A549 (cell line): Measurements from ENCODE around the gene SPPL2B. TPM values are rescaled to one million over a fixed set of nuclear protein-coding genes. Genes with fewer than 3 reads are reported as not detected.

Experiments
- ATAC-seq, 2 experiments: fragments of 200-7000 bp in 1 of 2; fragments of >200 bp in 1 of 2; cut with Nextera tagmentation in 1 of 2; cut with Tn5 transposase in 1 of 2; 3 replicates each; pipeline versions ENCODE4 v1.8.0 to v1.9.1; 2018 to 2020; ENCODE audit warnings: mild to moderate bottlenecking in 1 of 2, moderate library complexity in 1 of 2
- CTCF ChIA-PET: fragments of 300-600 bp; sonication (Branson Sonifier 250); formaldehyde crosslinking; extraction: SDS; loops from one replicate; lab custom pipeline; 2021; ENCODE audit warnings: antibody characterized with exemption, inconsistent platforms; lab: Yijun Ruan, JAX
- POLR2A ChIA-PET: fragments of 350-600 bp; formaldehyde crosslinking; extraction: SDS; loops from one replicate; lab custom pipeline; 2021; ENCODE audit warnings: antibody characterized with exemption, inconsistent platforms; lab: Yijun Ruan, JAX
- DNase-seq, 2 experiments: peaks; one replicate each; pipeline versions ENCODE4 v3.0.0 to v3.0.0-alpha.2; 2011 to 2016; ENCODE audit warnings: low read depth in 1 of 2, low spot score in 1 of 2
- FAIRE-seq: peaks from 2 replicates; lab custom pipeline; 2011; peaks lifted over from hg19 to GRCh38; lab: Jason Lieb, UNC
- H3K27ac ChIP-seq, 2 experiments: fragments of >200 bp; sonication (Bioruptor Twin); formaldehyde crosslinking; 3 replicates each; pipeline ENCODE4 v1.5.1; 2016 to 2017
- H3K4me1 ChIP-seq: fragments of >200 bp; sonication (Bioruptor Twin); formaldehyde crosslinking; 3 replicates; pipeline ENCODE4 v1.6.1; 2016
- H3K4me2 ChIP-seq: fragments of >200 bp; sonication (Bioruptor Twin); formaldehyde crosslinking; 3 replicates; pipeline ENCODE4 v1.6.1; 2016
- H3K4me3 ChIP-seq: fragments of >200 bp; sonication (Bioruptor Twin); formaldehyde crosslinking; 3 replicates; pipeline ENCODE4 v1.5.1; 2016
- H3K9me3 ChIP-seq: fragments of >200 bp; sonication (Bioruptor Twin); formaldehyde crosslinking; 3 replicates; pipeline ENCODE4 v1.6.1; 2016
- EHF ChIP-seq: fragments of 250-450 bp; sonication (Bioruptor Pico); IDR thresholded peaks from 2 replicates; pipeline ENCODE4 v1.5.0; 2020; ENCODE audit warnings: mild to moderate bottlenecking
- ELK1 ChIP-seq: fragments of 150-350 bp; IDR thresholded peaks from 2 replicates; pipeline ENCODE4 v1.6.1; 2014; ENCODE audit warnings: low read depth, mild to moderate bottlenecking, low read length
- EP300 ChIP-seq, 2 experiments: fragments of >200 bp; sonication (Bioruptor Twin); formaldehyde crosslinking; IDR thresholded peaks; 2 replicates in 1 of 2; 3 replicates in 1 of 2; pipeline ENCODE4 v1.6.1; 2016 to 2017
- FOSB ChIP-seq: fragments of 250-450 bp; sonication (Bioruptor Pico); IDR thresholded peaks from 2 replicates; pipeline ENCODE4 v1.5.0; 2020; ENCODE audit warnings: mild to moderate bottlenecking, moderate library complexity
- FOSL2 ChIP-seq, 2 experiments: fragments of 450-650 bp in 1 of 2; fragments of >200 bp in 1 of 2; sonication (Bioruptor Twin) in 1 of 2; formaldehyde crosslinking; IDR thresholded peaks; 2 replicates each; pipeline versions ENCODE4 v1.5.0 to v1.6.1; 2016 to 2020; ENCODE audit warnings: mild to moderate bottlenecking in 1 of 2, moderate library complexity in 1 of 2
- HMGXB4 ChIP-seq: fragments of 250-450 bp; sonication (Bioruptor Pico); IDR thresholded peaks from 2 replicates; pipeline ENCODE4 v1.5.0; 2021; ENCODE audit warnings: mild to moderate bottlenecking, moderate library complexity, borderline replicate concordance
- HOXB13 ChIP-seq: fragments of 250-450 bp; sonication (Bioruptor Pico); IDR thresholded peaks from 2 replicates; pipeline ENCODE4 v1.5.0; 2020; ENCODE audit warnings: low read depth, mild to moderate bottlenecking, moderate library complexity
- HOXB5 ChIP-seq: fragments of 250-450 bp; sonication (Bioruptor Pico); IDR thresholded peaks from 2 replicates; pipeline ENCODE4 v1.5.0; 2020; ENCODE audit warnings: mild to moderate bottlenecking, moderate library complexity
- KDM5A ChIP-seq: fragments of 200-600 bp; sonication (generic); IDR thresholded peaks from 2 replicates; pipeline ENCODE4 v1.6.1; 2016; ENCODE audit warnings: antibody characterized with exemption, mild to moderate bottlenecking
- MAFK ChIP-seq: fragments of 450-650 bp; IDR thresholded peaks from 2 replicates; pipeline ENCODE4 v1.6.1; 2014; ENCODE audit not compliant: partially characterized antibody
- MAX ChIP-seq: IDR thresholded peaks from 2 replicates; pipeline ENCODE4 v1.6.1; 2012
- NPAS2 ChIP-seq: fragments of 250-450 bp; sonication (Bioruptor Pico); IDR thresholded peaks from 2 replicates; pipeline ENCODE4 v1.8.0; 2022; ENCODE audit warnings: mild to moderate bottlenecking, moderate library complexity, borderline replicate concordance
- POLR2AphosphoS2 ChIP-seq: conservative IDR thresholded peaks from 2 replicates; pipeline ENCODE4 v1.6.1; 2012; ENCODE audit warnings: low read length, improper control_type of control experiment, inconsistent platforms
- RARB ChIP-seq: fragments of 250-450 bp; sonication (Bioruptor Pico); IDR thresholded peaks from 2 replicates; pipeline ENCODE4 v1.8.0; 2021; ENCODE audit warnings: mild to moderate bottlenecking, moderate library complexity
- RCOR1 ChIP-seq: fragments of 150-350 bp; IDR thresholded peaks from 2 replicates; pipeline ENCODE4 v1.6.1; 2014; ENCODE audit warnings: antibody characterized with exemption, low read length, low read depth
- RFX5 ChIP-seq: fragments of 450-650 bp; IDR thresholded peaks from 2 replicates; pipeline ENCODE4 v1.7.1; 2014; ENCODE audit warnings: antibody characterized with exemption, mild to moderate bottlenecking, moderate library complexity
- RNF2 ChIP-seq: fragments of 200-600 bp; sonication (generic); IDR thresholded peaks from 2 replicates; pipeline ENCODE4 v1.6.1; 2016; ENCODE audit warnings: low read depth, mild to moderate bottlenecking, antibody characterized with exemption, moderate library complexity, borderline replicate concordance
- SREBF2 ChIP-seq: fragments of 450-650 bp; IDR thresholded peaks from 2 replicates; pipeline ENCODE4 v1.6.1; 2014; ENCODE audit warnings: mild to moderate bottlenecking, moderate library complexity
- ZFP36 ChIP-seq: fragments of 450-650 bp; IDR thresholded peaks from 2 replicates; pipeline ENCODE4 v1.6.1; 2014; ENCODE audit warnings: borderline replicate concordance; ENCODE audit not compliant: partially characterized antibody
- ZNF302 ChIP-seq: fragments of 250-450 bp; sonication (Bioruptor Pico); IDR thresholded peaks from 2 replicates; pipeline ENCODE4 v1.9.0; 2021; ENCODE audit warnings: inconsistent platforms, mild to moderate bottlenecking, moderate library complexity
- WGBS: methylation state at CpG from one replicate; pipeline ENCODE4 v1.1.6; 2017; ENCODE audit errors: missing lambda C conversion rate; 5-methylcytosine and 5-hydroxymethylcytosine counted together
- polyA plus RNA-seq, 4 experiments: library from polyadenylated mRNA; depleted of rRNA in 3 of 4; stranded (reverse); fragments of >200 nt; fragmentation: RNase III in 1 of 4; extraction: RNeasy Plus Mini Kit Qiagen cat#74134 plus additional on column Dnase treatment in 1 of 4; gene quantifications; 2 replicates in 3 of 4; 3 replicates in 1 of 4; pipeline ENCODE4 v1.2.3, GENCODE V29; 2011 to 2017
- TF ChIP-seq, protein P1 (sequence below): IDR thresholded peaks from 2 replicates; pipeline ENCODE4 v1.6.1; 2012; ENCODE audit warnings: low read depth, borderline replicate concordance

SPPL2B gene
- polyA plus RNA-seq, 2 of the 4 experiments (the other 2 are of a cell fraction), result 11.3 to 36.5 TPM

GRCh38 chr19:2290441-2291184, 37.9 kb upstream of the SPPL2B start:
- H3K4me2 ChIP-seq, result peak overlapping the region; percentile 88
- no peak for DNase-seq
- TF ChIP-seq RNF2 (no peak), KDM5A (no peak), NPAS2 (CRISPR knock-in tag) (no peak), RFX5 (no peak), RCOR1 (no peak), SREBF2 (no peak), ZFP36 (no peak), POLR2AphosphoS2 (no peak), HOXB13 (no peak)
- TF ChIP-seq, protein P1, sequence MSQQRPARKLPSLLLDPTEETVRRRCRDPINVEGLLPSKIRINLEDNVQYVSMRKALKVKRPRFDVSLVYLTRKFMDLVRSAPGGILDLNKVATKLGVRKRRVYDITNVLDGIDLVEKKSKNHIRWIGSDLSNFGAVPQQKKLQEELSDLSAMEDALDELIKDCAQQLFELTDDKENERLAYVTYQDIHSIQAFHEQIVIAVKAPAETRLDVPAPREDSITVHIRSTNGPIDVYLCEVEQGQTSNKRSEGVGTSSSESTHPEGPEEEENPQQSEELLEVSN, result no peak
- CTCF ChIA-PET, result interaction anchor here (2.7 kb wide), 1 partner anchor 17 kb away, joined by 6 read pairs; no protein-coding TSS in a partner anchor
- ATAC-seq, result peak in 1 of 2 experiments; percentile 12; a peak in 2 of 6 replicates
- peaks cover 5% of the 10 kb centered on the region; the same call in 2 of the 3 replicates for H3K4me1 ChIP-seq
- FAIRE-seq, result no peak
- POLR2A ChIA-PET, result no interaction called here
- H3K9me3 ChIP-seq, result no peaks in the 10 kb centered on the region
- H3K4me3 ChIP-seq, result peak overlapping the region; percentile 40
- peak overlapping the region in 1 of 2 experiments; percentile 46; a peak in 1 of 6 replicates for H3K27ac ChIP-seq
- WGBS, result 46% methylated on average over 13 of the region's 82 CpGs

- ATAC-seq, result peak; percentile 6 to 58; a peak in 3 of 6 replicates
Observed at GRCh38 chr19:2291185-2291751, 37.2 kb upstream of the SPPL2B start.

More at GRCh38 chr19:2291185-2291751, 37.2 kb upstream of the SPPL2B start:
- Histone ChIP-seq H3K4me1 (peaks cover 5% of the 10 kb centered on the region; the same call in 2 of the 3 replicates), H3K27ac (no peak overlapping the region), H3K9me3 (no peaks in the 10 kb centered on the region), H3K4me3 (no peak overlapping the region), H3K4me2 (peak overlapping the region; percentile 88)
- ChIA-PET CTCF (interaction anchor here (2.7 kb wide), 1 partner anchor 17 kb away, joined by 6 read pairs; no protein-coding TSS in a partner anchor), POLR2A (no interaction called here)
- FAIRE-seq, result no peak
- TF ChIP-seq ZFP36, result no peak
- TF ChIP-seq ZNF302, result no peak
- TF ChIP-seq MAFK, result no peak
- TF ChIP-seq, protein P1, result 0 out of 2 replicates have a peak, but pooled peaks have one; percentile 29
- no peak for TF ChIP-seq SREBF2
- no peak for TF ChIP-seq RARB (CRISPR knock-in tag)
- no peak for TF ChIP-seq EHF (CRISPR knock-in tag)
- TF ChIP-seq HMGXB4, result no peak
- no peak for TF ChIP-seq EP300 (IDR thresholded peaks at IDR 0.05)
- no peak for TF ChIP-seq ELK1
- no peak for TF ChIP-seq HOXB5 (CRISPR knock-in tag)
- no peak for TF ChIP-seq HOXB13
- no peak for TF ChIP-seq FOSB
- no peak for TF ChIP-seq FOSL2 (IDR thresholded peaks at IDR 0.05)
- no peak for TF ChIP-seq FOSL2 (CRISPR knock-in tag; IDR thresholded peaks at IDR 0.05)
- TF ChIP-seq MAX, result peak; percentile 57
- WGBS, result 34% methylated on average over 19 of the region's 67 CpGs
- DNase-seq, result no peak
